Uterus (tissue), 2 donors: ENCODE measurements around the gene OR5B12.

ENCODE experiments used
- POLR2A ChIP-seq, 2 donors: fragments of 450-650 bp; IDR thresholded peaks; one replicate each; pipeline ENCODE4 v1.6.1; 2016; ENCODE audit warnings: antibody characterized with exemption in 2 of 2, mild to moderate bottlenecking in 1 of 2, moderate library complexity in 1 of 2
- TF ChIP-seq, protein P1 (sequence below), 4 experiments: fragments of 200-600 bp in 2 of 4; fragments of 450-650 bp in 2 of 4; sonication (generic) in 2 of 4; IDR thresholded peaks; one replicate each; pipeline ENCODE4 v1.5.1; 2016 to 2019; ENCODE audit warnings: antibody characterized with exemption in 4 of 4, mild to moderate bottlenecking in 2 of 4, moderate library complexity in 1 of 4

DNA sequence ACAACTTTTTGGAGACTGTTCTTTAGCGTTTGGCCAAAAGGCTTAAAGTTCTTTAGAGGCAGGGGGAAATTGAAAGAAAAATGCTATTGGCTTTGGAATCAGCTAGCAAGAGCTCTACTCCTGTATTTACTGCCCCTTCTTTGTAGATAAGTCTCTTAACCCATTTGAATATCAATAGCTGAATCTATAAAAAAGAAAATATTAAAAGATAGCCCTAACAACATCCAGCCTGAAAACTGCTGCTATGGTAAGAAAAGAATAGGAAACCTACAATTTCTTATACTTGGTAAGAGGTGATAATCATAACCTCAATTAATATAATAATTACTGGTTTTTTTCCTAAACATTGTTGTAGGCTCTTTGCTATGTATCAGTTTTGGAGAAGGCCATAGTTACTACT is at the start of gene OR5B12:
- TF ChIP-seq, protein P1, sequence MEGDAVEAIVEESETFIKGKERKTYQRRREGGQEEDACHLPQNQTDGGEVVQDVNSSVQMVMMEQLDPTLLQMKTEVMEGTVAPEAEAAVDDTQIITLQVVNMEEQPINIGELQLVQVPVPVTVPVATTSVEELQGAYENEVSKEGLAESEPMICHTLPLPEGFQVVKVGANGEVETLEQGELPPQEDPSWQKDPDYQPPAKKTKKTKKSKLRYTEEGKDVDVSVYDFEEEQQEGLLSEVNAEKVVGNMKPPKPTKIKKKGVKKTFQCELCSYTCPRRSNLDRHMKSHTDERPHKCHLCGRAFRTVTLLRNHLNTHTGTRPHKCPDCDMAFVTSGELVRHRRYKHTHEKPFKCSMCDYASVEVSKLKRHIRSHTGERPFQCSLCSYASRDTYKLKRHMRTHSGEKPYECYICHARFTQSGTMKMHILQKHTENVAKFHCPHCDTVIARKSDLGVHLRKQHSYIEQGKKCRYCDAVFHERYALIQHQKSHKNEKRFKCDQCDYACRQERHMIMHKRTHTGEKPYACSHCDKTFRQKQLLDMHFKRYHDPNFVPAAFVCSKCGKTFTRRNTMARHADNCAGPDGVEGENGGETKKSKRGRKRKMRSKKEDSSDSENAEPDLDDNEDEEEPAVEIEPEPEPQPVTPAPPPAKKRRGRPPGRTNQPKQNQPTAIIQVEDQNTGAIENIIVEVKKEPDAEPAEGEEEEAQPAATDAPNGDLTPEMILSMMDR (IDR thresholded peaks at IDR 0.05): no peak
- no peak for TF ChIP-seq POLR2A (IDR thresholded peaks at IDR 0.05)
